Measurements from ENCODE around the gene TMEM200A. TPM values are rescaled to one million over a fixed set of nuclear protein-coding genes. Genes with fewer than 3 reads are reported as not detected.

Gene TMEM200A
- total RNA-seq, 1 experiment from 2014 or later, result 2.0 TPM

- no peak overlapping the region for H3K4me3 ChIP-seq (ENCODE audit: low read depth, low read length, poor library complexity, severe bottlenecking)
- DNase-seq (ENCODE audit: low spot score), result no peak
- CTCF ChIA-PET, result no interaction called here
- no peak overlapping the region for H3K27ac ChIP-seq (ENCODE audit: low read depth, low read length, poor library complexity, severe bottlenecking)
- TF ChIP-seq, protein P1, sequence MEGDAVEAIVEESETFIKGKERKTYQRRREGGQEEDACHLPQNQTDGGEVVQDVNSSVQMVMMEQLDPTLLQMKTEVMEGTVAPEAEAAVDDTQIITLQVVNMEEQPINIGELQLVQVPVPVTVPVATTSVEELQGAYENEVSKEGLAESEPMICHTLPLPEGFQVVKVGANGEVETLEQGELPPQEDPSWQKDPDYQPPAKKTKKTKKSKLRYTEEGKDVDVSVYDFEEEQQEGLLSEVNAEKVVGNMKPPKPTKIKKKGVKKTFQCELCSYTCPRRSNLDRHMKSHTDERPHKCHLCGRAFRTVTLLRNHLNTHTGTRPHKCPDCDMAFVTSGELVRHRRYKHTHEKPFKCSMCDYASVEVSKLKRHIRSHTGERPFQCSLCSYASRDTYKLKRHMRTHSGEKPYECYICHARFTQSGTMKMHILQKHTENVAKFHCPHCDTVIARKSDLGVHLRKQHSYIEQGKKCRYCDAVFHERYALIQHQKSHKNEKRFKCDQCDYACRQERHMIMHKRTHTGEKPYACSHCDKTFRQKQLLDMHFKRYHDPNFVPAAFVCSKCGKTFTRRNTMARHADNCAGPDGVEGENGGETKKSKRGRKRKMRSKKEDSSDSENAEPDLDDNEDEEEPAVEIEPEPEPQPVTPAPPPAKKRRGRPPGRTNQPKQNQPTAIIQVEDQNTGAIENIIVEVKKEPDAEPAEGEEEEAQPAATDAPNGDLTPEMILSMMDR (conservative IDR thresholded peaks at IDR 0.05; ENCODE audit: low read depth, low read length), result no peak
- TF ChIP-seq EZH2 (IDR thresholded peaks at IDR 0.05; ENCODE audit: borderline replicate concordance, low read depth, low read length, poor library complexity, severe bottlenecking), result no peak
- POLR2A ChIA-PET (ENCODE audit: low non-redundant PET), result no interaction called here
- no peaks in the 10 kb centered on the region for H3K4me1 ChIP-seq (ENCODE audit: insufficient read depth, low read length, poor library complexity, severe bottlenecking)
- H3K36me3 ChIP-seq (ENCODE audit: insufficient read depth, low read length, poor library complexity, severe bottlenecking), result no peaks in the 10 kb centered on the region
- no TSS peak for BruUV-seq (replicated peaks)
- H3K9me3 ChIP-seq (ENCODE audit: low read depth, low read length, poor library complexity, severe bottlenecking), result no peaks in the 10 kb centered on the region
- no peaks in the 10 kb centered on the region for H3K27me3 ChIP-seq (replicated peaks; ENCODE audit: insufficient read depth, low read depth, low read length, poor library complexity)
- intact Hi-C loops (cut with micrococcal nuclease; ENCODE audit: unreplicated experiment), result no loop called here
These were observed 123.7 kb downstream of the TMEM200A start for GRCh38 chr6:130489514-130489913.

Other genes with a start within 250 kb of the TMEM200A start
- gene SAMD3, start 143.1 kb upstream of the TMEM200A start, total RNA-seq (2021), result not detected in 2 replicates